ENCODE results near the gene TACC2.

DNA sequence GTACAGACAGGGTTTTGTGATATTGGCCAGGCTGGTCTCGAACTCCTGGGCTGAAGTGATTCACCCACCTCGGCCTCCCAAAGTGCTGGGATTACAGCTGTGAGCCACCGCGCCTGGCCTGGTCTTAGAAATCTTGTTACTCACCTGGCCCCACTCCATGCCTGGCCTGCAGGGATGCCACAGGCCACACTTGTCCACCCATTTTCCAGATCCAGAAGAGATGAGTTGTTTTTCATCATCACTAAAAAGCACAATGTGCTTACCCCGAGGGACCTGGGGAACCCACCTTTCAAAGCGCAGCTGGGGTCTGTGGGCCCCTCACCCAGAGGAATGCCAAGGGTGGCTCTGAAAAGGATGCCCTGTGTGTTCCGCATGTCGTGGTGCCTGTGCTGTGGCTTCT, 134.2 kb downstream of the TACC2 start:
- TF ChIP-seq, protein P1, sequence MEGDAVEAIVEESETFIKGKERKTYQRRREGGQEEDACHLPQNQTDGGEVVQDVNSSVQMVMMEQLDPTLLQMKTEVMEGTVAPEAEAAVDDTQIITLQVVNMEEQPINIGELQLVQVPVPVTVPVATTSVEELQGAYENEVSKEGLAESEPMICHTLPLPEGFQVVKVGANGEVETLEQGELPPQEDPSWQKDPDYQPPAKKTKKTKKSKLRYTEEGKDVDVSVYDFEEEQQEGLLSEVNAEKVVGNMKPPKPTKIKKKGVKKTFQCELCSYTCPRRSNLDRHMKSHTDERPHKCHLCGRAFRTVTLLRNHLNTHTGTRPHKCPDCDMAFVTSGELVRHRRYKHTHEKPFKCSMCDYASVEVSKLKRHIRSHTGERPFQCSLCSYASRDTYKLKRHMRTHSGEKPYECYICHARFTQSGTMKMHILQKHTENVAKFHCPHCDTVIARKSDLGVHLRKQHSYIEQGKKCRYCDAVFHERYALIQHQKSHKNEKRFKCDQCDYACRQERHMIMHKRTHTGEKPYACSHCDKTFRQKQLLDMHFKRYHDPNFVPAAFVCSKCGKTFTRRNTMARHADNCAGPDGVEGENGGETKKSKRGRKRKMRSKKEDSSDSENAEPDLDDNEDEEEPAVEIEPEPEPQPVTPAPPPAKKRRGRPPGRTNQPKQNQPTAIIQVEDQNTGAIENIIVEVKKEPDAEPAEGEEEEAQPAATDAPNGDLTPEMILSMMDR (IDR thresholded peaks at IDR 0.05) = no peak
- TF ChIP-seq POLR2A (IDR thresholded peaks at IDR 0.05) (no peak), POLR2AphosphoS5 (IDR thresholded peaks at IDR 0.05) (no peak)
